ENCODE results near the gene MTMR12. TPM values are rescaled to one million over a fixed set of nuclear protein-coding genes. Genes with fewer than 3 reads are reported as not detected.

Gene MTMR12
- total and polyA plus RNA-seq, 2 experiments from 2014 or later, result 18.3 to 51.6 TPM

- H3K27me3 Mint-ChIP-seq (ENCODE audit: insufficient read depth, low read depth, poor library complexity), result no peaks in the 10 kb centered on the region
- TF ChIP-seq NANOG (IDR thresholded peaks at IDR 0.05; ENCODE audit: borderline replicate concordance) (no peak), ZNF114 (CRISPR knock-in tag; IDR thresholded peaks at IDR 0.05) (no peak), STAT1 (IDR thresholded peaks at IDR 0.05; ENCODE audit: unreplicated experiment) (no peak), ETS1 (IDR thresholded peaks at IDR 0.05) (no peak), CTCF (conservative IDR thresholded peaks at IDR 0.05; ENCODE audit: low read depth in 2 of 2) (no peak), EZH2phosphoT487 (IDR thresholded peaks at IDR 0.05; ENCODE audit: unreplicated experiment) (no peak), EZH2 (IDR thresholded peaks at IDR 0.05; ENCODE audit: low read depth, unreplicated experiment) (no peak), ZNF331 (CRISPR knock-in tag; IDR thresholded peaks at IDR 0.05; ENCODE audit: low read depth) (no peak), CREB1 (CRISPR knock-in tag; IDR thresholded peaks at IDR 0.05; ENCODE audit: low read depth) (no peak), POLR2AphosphoS5 (IDR thresholded peaks at IDR 0.05; ENCODE audit: low read depth) (no peak), REST (IDR thresholded peaks at IDR 0.05; ENCODE audit: unreplicated experiment) (no peak), JUNB (IDR thresholded peaks at IDR 0.05; ENCODE audit: unreplicated experiment) (no peak), ZNF462 (CRISPR knock-in tag; IDR thresholded peaks at IDR 0.05) (no peak)
These were observed 9.0 kb downstream of the MTMR12 start for GRCh38 chr5:32303755-32304120.

More at GRCh38 chr5:32303755-32304120, 9.0 kb downstream of the MTMR12 start:
- DNase-seq (ENCODE audit: low spot score), result no peak
- Mint-ChIP-seq H3K4me1 (peaks cover 45% of the 10 kb centered on the region), H3K27ac (0 out of 2 replicates have a peak overlapping the region, but pooled peaks have one; percentile 16), H3K9me3 (no peaks in the 10 kb centered on the region), H3K4me3 (no peak overlapping the region), H3K36me3 (ENCODE audit: low read depth) (peaks cover under 1% of the 10 kb centered on the region; the same call in 2 of the 3 replicates)
- Histone ChIP-seq H3F3A (replicated peaks; ENCODE audit: low read depth) (no peaks in the 10 kb centered on the region), H3K79me2 (replicated peaks; ENCODE audit: insufficient read depth) (peaks cover 100% of the 10 kb centered on the region), H2AFZ (no peak overlapping the region), H4K20me1 (replicated peaks; ENCODE audit: insufficient read depth) (peaks cover 52% of the 10 kb centered on the region), H3K9me2 (ENCODE audit: insufficient read depth) (no peaks in the 10 kb centered on the region), H3K4me3 (no peak overlapping the region), H3K4me1 (ENCODE audit: insufficient read depth) (peaks cover 25% of the 10 kb centered on the region), H3K4me2 (peak overlapping the region; percentile 37; the same call in 1 of the 2 replicates), H3K27me3 (ENCODE audit: insufficient read depth) (no peaks in the 10 kb centered on the region), H3K27ac (ENCODE audit: low read depth) (no peak overlapping the region), H3K36me3 (ENCODE audit: insufficient read depth) (no peaks in the 10 kb centered on the region)
- ATAC-seq, result peak; percentile 30; the same call in 1 of the 3 replicates

Data from GM23338 (cell line).